ENCODE data around the gene DIP2C.
"Not testable (repeated sequence)": the region's sequence is repeated elsewhere in the genome, so short reads cannot be mapped to it uniquely, and the experiment has no call there.

The DIP2C gene

DNA sequence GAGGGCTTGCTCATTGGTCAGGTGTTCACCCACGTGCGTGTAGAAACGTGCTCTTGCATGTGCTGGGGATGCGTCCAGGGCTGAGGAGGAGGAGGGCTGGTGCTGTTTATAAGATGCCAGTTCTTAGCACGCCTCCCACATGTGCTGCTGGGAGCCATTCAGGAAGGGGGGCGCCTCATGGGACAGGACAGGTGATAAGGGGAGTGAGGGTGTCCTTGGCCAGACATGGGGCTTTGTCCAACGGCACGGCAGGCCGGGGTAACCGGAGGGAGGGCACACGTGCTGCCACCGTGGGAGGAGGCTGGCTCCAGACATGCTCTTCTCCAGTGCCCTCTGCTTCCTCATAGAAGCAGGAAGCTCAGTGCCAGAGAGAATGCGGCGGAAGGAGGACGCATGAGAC lies 404.3 kb downstream of the DIP2C start:
- no peak for DNase-seq

DNA sequence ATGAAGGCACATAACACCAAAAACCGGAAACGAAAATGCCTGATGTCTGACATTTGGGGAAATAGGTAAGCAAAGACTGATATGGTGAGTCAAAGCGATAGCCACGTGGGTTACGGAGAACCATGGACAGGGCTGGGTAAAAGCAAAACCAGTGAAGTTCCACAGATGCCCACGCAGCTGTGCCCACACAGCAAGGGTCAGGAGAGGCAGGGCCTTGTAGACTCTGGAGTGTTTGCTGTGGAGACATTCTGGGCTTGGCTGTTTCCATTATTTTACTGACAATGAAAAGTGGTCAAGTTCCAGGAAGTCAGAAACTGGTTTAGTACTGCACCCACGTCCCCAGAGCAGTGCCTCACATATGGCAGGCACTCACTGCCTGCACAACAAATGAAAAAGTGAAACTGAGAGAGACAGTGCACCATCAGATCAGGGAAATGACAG lies 405.5 kb downstream of the DIP2C start:
- DNase-seq, result no peak

GRCh38 chr10:283140-283479 lies 406.4 kb downstream of the DIP2C start:
- no peak for DNase-seq

- no peak for DNase-seq
These were observed 407.0 kb downstream of the DIP2C start for GRCh38 chr10:282294-283139.

GRCh38 chr10:279655-280054 lies 409.8 kb downstream of the DIP2C start:
- DNase-seq, result no peak

- no peak for DNase-seq
These were observed 410.2 kb downstream of the DIP2C start for GRCh38 chr10:279232-279631.

DNA sequence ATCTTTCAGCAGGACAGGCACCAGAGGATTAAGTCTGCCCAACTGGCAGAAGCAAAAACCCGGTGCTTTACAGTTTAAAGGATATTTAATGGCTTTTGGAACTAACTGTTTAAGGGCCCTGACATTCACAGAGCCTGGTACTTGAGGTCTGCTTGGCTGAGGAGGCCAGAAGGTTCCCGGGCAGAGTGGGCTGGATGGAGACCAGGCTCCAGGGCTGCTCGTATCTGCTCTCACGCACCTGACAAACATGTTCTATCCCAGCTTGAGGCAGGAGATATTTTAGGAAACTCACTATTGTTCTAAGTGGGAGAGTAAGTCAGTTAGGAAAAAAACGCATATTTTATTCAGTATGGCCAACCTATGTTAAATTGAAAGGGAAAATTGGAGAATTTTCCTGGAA lies 410.8 kb downstream of the DIP2C start:
- DNase-seq, result no peak

- DNase-seq, result no peak
These were observed 411.5 kb downstream of the DIP2C start for GRCh38 chr10:277963-278362.

DNA sequence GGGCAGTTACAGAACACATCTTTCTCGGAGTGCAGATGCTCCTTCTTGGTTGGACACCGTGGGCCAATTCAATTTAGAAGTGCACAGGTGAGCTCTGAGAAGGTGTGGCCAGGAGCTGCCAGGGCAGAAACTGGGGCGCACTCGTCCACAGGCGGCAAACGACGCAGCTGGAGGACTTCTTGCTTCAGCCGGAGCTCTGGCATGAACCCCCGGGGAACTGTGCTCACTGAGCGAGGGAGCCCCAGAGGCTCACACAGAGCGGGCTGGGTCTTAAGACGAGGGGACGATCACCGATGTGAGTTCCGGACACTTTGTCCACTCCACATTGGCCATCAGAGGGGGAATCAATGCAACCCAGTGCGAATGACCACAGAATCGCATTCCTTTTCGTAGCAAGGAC lies 413.8 kb downstream of the DIP2C start:
- DNase-seq, result no peak

DNA sequence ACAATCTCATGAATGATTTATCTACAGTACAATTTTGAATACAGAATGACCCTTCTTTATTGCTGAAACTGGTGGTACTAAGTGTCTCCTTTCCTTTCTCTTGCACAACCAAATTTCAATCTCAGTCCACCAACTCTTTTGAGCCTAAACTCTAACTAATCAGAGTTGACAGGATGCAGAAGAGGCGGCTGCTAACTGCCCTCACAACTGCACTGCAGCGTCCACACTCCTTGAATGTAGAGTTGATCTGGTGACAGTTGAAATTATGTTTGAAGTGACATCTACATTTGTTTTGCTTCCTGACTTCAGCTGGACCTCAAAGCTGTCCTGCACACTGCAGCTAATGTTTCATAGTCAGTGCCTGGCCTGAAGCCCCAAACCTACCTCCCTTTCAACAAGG lies 414.6 kb downstream of the DIP2C start:
- no peak for DNase-seq

DNA sequence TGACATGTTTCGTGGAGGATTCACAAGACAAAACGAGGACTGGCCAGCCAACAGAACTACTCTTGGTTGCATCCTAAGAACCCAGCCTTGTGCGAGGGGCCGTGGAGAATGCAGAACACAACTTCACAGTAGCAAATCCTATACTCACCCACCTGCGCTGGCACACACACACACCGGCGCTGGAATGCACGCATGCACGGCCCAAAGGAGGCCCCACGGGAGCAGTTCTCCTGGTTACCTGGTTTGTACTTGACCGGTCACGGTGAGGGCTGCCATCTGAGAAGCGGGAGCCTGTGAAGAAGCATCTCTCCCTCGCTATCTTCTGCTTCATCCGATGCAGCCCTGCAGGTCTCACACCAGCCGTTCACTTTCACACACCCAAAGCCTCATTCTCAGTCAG lies 416.4 kb downstream of the DIP2C start:
- DNase-seq, result no peak

DNA sequence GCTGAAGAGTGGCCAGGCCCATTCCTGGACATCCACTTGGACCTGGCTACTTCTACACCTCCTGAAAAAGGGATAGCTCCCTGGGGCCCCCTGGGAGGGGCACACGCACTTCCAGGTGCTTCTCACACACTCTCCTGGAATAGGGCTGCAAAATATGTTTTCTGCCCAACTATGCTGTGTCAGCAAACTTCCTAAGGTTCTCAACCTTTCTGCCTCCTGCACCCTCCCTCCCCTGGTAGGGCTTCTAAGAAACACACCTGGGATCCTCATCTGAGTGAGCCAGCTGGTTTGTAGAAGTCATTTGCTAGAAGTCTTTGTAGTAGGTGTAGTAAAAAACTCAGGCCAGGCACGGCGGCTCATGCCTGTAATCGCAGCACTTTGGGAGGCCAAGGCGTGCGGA lies 417.7 kb downstream of the DIP2C start:
- DNase-seq, result no peak

GRCh38 chr10:271201-271600 lies 418.3 kb downstream of the DIP2C start:
- DNase-seq, result no peak

DNA sequence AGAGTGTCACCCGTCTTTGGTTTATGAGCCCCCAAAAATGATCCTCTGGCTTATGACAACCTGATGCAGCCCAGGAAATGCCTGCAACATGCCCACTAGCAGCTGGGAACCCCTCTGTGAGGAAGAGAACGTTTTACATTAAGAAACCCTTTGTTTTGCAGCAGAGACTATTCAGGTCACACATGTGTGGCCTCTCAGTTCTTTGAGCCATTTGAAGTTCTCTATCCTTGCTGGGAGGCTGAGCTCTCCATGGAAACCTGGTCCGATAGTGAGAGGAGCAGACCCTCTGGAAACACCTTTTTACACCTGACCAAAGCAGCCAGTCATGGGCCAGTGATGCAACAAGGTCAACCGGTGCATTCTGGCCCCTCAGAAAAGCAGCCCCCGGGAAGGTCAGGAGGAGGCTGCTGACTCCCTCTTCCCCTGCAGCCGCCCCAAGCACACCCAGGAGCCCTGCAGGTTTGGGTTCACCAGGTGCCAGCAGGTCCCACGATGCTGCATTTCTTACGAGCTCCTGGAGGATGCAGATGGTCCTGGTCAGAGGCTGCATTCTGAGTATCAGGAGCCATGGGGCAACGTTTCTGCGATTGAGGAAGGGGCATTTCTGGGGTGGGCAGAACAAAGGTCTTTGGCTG lies 419.9 kb downstream of the DIP2C start:
- no peak for DNase-seq

DNA sequence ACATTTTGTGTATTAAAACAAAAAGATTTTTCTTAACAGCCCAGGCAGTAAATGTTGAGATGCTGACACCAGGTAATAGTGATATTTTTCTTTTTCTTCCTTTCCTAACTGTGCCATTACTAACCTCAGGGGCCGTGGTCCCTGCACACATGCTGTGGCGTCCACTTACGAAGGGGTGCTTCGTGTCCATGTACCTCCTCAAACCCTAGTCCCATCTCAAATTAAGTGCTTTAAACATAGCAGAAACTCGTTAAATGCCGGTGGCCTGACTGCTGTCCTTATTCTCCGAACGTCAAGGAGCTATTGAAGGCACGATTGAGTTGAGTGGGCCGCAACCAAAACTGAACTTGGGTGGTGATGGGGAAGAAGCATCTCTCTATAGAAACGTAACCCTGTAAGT lies 421.8 kb downstream of the DIP2C start:
- no peak for DNase-seq

GRCh38 chr10:266974-267425 lies 422.5 kb downstream of the DIP2C start:
- no peak for DNase-seq

DNA sequence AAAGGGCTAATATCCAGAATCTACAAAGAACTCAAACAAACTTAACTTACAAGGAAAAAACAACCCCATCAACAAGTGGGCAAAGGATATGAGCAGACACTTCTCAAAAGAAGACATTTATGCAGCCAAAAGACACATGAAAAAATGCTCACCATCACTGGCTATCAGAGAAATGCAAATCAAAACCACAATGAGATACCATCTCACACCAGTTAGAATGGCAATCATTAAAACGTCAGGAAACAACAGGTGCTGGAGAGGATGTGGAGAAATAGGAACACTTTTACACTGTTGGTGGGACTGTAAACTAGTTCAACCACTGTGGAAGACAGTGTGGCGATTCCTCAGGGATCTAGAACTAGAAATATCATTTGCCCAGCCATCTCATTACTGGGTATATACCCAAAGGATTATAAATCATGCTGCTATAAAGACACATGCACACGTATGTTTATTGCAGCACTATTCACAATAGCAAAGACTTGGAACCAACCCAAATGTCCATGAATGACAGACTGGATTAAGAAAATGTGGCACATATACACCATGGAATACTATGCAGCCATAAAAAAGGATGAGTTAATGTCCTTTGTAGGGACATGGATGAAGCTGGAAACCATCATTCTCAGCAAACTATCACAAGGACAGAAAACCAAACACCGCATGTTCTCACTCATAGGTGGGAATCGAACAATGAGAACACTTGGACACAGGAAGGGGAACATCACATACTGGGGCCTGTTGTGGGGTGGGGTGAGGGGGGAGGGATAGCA lies 423.5 kb downstream of the DIP2C start:
- not testable (repeated sequence) for DNase-seq

DNA sequence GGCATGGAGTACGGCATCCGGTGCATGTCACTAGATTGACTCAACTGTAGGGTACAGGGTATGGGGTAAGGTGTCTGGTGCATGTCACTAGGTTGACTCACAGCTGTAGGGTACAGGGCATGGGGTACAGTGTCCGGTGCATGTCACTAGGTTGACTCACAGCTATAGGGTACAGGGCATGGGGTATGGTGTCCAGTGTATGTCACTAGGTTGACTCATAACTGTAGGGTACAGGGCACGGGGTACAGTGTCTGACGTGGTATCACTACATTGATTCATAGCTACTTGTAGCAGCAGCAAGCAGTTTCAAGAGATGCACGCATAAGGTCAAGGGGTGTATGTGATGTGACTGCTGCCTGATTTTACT lies 424.4 kb downstream of the DIP2C start:
- DNase-seq, result not testable (repeated sequence)

- DNase-seq, result not testable (repeated sequence)
These were observed 425.1 kb downstream of the DIP2C start for GRCh38 chr10:264160-265073.

DNA sequence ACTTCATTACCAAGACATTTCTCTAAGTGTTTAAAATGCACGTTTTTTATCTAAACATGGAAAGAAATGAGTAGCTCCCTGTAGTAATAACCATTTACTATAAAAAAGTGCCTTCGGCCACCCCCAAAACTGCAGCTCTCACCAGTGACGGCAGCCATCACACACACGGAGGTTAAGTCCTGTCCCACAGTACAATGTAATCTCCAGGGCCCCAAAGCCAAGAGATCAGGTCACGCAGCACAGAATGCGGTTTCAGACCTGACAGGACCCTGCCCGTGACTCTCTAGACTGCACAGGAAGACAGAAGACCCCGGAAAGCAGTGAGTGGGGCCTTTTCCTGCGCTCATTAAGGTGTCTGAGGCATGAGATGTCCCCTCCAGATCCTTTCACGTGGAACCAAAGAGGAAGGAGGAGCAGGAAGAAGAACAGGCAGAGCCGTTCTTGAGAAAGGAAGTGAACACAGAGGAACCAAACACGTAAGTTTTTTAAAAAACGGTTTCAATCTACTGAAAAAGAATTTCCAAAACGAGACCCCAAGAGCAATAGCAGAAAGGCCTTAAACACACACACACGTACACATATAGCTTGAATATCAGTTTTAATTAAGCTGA lies 428.5 kb downstream of the DIP2C start:
- no peak for DNase-seq

DNA sequence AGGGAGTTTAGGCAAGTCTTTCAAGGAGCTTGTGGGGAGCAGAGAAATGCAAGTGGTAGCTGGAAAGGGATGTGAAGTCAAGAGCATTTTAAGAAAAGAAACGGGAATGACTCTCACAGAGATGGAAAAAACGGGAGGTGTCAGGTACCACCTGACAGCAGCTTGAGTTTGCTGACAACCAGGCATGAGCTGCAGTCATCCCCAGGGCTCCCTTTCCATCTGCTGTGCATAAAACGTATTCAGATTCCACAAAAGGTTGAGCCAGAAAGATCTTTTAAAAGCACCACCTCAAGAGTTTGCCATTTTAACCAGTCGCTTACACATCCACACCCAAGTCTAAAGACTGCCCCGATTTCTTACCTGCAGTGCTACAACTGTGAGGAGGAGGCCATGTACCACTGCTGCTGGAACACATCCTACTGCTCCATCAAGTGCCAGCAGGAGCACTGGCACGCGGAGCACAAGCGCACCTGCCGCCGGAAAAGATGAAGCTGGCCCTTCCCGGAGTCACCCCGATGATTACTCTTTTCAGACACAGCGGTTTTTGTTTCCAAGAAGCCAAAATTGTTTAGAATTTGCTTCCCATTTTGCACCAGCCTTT lies 437.4 kb downstream of the DIP2C start:
- no peak for DNase-seq

DNA sequence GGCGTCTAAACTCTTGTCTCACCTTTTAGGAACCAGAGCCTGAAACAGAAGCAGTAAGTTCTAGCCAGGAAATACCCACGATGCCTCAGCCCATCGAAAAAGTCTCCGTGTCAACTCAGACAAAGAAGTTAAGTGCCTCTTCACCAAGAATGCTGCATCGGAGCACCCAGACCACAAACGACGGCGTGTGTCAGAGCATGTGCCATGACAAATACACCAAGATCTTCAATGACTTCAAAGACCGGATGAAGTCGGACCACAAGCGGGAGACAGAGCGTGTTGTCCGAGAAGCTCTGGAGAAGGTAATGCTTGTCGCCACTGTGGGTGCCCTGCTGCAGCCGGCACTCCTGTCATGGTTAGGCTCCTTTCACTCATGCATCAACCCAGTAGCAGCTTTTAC lies 441.2 kb downstream of the DIP2C start:
- peak; percentile 11 for DNase-seq

Data from DMS79 treated with DMSO at 0.1 percent for 48 hours (cell line).